ENCODE results near the gene CEP85.
A peak's percentile ranks its signal among the peaks of the same experiment; 100 is the strongest.

CEP85 gene, protein sequence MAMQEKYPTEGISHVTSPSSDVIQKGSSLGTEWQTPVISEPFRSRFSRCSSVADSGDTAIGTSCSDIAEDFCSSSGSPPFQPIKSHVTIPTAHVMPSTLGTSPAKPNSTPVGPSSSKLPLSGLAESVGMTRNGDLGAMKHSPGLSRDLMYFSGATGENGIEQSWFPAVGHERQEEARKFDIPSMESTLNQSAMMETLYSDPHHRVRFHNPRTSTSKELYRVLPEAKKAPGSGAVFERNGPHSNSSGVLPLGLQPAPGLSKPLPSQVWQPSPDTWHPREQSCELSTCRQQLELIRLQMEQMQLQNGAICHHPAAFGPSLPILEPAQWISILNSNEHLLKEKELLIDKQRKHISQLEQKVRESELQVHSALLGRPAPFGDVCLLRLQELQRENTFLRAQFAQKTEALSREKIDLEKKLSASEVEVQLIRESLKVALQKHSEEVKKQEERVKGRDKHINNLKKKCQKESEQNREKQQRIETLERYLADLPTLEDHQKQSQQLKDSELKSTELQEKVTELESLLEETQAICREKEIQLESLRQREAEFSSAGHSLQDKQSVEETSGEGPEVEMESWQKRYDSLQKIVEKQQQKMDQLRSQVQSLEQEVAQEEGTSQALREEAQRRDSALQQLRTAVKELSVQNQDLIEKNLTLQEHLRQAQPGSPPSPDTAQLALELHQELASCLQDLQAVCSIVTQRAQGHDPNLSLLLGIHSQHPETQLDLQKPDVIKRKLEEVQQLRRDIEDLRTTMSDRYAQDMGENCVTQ

DNA sequence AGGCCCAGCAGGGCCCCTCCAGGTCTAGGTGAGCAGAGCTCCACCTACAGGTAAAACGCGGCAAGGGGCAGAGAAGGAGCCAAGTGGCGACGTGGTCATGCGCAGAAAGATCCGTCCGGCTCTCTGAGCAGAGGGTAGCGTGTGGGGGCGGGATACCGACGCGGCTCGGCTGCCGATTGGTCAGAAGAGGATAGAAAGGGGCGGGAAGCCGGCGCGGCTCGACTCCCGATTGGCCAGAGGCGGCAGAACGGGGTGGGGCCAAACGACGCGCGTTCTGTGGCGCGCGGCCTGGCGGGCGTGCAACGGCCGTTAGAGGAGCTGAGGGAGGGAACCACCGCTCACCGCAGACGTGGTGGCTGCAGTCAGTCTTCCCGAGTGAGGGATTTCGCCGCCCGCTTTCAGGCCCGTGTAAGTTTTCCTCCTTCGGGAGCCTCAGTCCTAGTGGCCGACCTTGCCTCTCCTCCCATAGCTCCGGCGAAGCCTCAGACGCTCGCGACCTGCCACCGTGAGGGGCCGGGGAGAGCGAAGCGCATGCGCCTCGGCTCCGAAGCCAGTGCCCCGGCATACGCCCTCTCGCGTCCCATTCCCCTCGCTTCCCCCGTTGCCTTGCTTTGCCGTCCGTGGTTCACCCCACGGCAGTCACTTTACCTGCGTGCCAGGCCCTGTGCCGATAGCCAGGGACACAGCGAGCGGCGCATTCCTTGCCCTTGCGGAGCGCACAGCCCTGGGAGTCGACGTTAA lies at the start of gene CEP85:
CEP85 (plus strand) TSS at position 298 of the 741 bp plus-strand sequence. CDS start 5,584 bp downstream, outside the sequence.
- H3K4me1 ChIP-seq (ENCODE audit: control insufficient read depth, insufficient read depth, low read length), result peaks cover 4% of the 10 kb centered on the region
- no peaks in the 10 kb centered on the region for H3K36me3 ChIP-seq (ENCODE audit: control insufficient read depth, insufficient read depth, low read length)
- H3K4me3 ChIP-seq (ENCODE audit: low read length), result peak within 1 kb of the TSS; percentile 81
- H3K9me3 ChIP-seq (ENCODE audit: control insufficient read depth, low read length), result no peaks in the 10 kb centered on the region
- peak within 1 kb of the TSS; percentile 87 for H3K9ac ChIP-seq (ENCODE audit: low read length)
- H3K27me3 ChIP-seq (ENCODE audit: control insufficient read depth, insufficient read depth, low read length), result no peaks in the 10 kb centered on the region

DNA sequence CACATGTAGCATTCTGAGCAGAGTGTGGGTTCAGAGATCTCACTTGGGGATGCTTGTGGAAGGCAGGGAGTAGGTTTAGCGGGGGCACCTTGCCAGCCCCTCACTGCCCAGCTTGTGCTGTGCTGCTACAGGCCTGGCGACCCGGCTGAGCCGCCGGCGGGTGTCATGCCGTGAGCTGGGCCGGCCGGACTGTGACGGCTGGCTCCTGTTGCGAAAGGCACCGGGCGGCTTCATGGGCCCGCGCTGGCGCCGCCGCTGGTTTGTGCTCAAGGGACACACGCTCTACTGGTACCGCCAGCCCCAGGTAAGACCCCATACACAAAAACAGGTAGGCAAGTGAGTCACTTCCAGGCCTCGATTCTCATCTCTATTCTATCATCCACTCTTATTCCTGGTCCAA lies 49.1 kb upstream of the CEP85 start:
- no peaks in the 10 kb centered on the region for H3K4me1 ChIP-seq (ENCODE audit: control insufficient read depth, insufficient read depth, low read length)
- no peaks in the 10 kb centered on the region for H3K36me3 ChIP-seq (ENCODE audit: control insufficient read depth, insufficient read depth, low read length)
- no peak overlapping the region for H3K4me3 ChIP-seq (ENCODE audit: low read length)
- H3K9me3 ChIP-seq (ENCODE audit: control insufficient read depth, low read length), result no peaks in the 10 kb centered on the region
- no peaks in the 10 kb centered on the region for H3K27me3 ChIP-seq (ENCODE audit: control insufficient read depth, insufficient read depth, low read length)
- no peak overlapping the region for H3K9ac ChIP-seq (ENCODE audit: low read length)

DNA sequence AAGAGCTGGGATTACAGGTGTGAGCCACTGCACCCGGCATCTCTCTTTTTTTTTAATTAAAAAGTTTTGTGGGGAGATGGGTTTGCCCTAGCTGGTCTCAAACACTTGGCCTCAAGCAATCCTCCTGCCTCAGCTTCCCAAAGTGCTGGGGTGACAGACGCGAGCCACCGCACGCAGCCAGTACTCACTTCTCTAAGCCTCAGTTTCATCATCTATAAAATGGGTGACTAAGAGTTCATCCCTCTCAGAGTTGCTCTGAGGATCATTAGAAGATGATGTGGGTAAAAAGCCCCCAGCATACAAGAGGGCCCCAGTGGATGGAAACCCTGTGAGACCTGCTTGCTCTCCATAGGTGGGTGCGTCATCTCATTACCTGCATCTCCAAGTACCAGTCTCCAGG lies 46.1 kb upstream of the CEP85 start:
- Histone ChIP-seq H3K4me1 (ENCODE audit: control insufficient read depth, insufficient read depth, low read length) (no peaks in the 10 kb centered on the region), H3K27me3 (ENCODE audit: control insufficient read depth, insufficient read depth, low read length) (no peaks in the 10 kb centered on the region), H3K9ac (ENCODE audit: low read length) (no peak overlapping the region), H3K4me3 (ENCODE audit: low read length) (no peak overlapping the region), H3K36me3 (ENCODE audit: control insufficient read depth, insufficient read depth, low read length) (no peaks in the 10 kb centered on the region), H3K9me3 (ENCODE audit: control insufficient read depth, low read length) (no peaks in the 10 kb centered on the region)

DNA sequence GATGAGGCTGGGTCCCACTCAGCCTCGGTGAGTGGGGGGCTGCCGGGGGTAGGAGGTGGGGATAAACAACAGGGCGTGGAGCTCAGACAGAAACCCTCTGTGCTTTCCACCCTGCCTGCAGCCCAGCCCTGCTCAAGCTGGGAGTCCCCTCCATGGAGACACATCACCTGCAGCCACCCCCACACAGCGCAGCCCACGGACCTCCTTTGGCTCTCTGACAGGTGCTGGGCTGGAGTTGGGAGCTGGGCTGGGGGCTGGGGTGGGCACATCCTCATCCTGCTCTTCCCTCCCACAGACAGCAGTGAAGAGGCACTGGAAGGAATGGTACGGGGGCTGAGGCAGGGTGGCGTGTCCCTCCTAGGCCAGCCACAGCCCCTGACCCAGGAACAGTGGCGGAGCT lies 45.5 kb upstream of the CEP85 start:
- H3K4me3 ChIP-seq (ENCODE audit: low read length), result no peak overlapping the region
- no peaks in the 10 kb centered on the region for H3K9me3 ChIP-seq (ENCODE audit: control insufficient read depth, low read length)
- no peaks in the 10 kb centered on the region for H3K36me3 ChIP-seq (ENCODE audit: control insufficient read depth, insufficient read depth, low read length)
- no peaks in the 10 kb centered on the region for H3K4me1 ChIP-seq (ENCODE audit: control insufficient read depth, insufficient read depth, low read length)
- no peak overlapping the region for H3K9ac ChIP-seq (ENCODE audit: low read length)
- H3K27me3 ChIP-seq (ENCODE audit: control insufficient read depth, insufficient read depth, low read length), result no peaks in the 10 kb centered on the region

DNA sequence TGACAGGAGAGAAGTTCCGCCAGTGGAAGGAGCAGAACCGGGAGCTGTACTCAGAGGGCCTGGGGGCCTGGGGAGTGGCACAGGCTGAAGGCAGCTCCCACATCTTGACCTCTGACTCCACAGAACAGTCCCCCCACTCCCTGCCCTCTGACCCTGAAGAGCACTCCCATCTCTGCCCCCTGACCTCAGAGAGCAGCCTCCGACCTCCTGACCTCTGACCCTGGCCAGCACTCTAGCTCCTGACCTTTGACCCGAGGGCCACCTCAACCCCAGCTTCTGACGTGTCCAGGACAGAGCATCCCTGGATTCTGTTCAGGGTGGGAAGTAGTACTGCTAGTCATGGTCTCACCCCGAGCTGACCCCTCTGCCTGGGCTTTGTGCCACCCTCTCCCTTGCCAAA lies 44.7 kb upstream of the CEP85 start:
- H3K36me3 ChIP-seq (ENCODE audit: control insufficient read depth, insufficient read depth, low read length), result no peaks in the 10 kb centered on the region
- H3K4me1 ChIP-seq (ENCODE audit: control insufficient read depth, insufficient read depth, low read length), result no peaks in the 10 kb centered on the region
- H3K9me3 ChIP-seq (ENCODE audit: control insufficient read depth, low read length), result no peaks in the 10 kb centered on the region
- H3K9ac ChIP-seq (ENCODE audit: low read length), result no peak overlapping the region
- H3K27me3 ChIP-seq (ENCODE audit: control insufficient read depth, insufficient read depth, low read length), result no peaks in the 10 kb centered on the region
- H3K4me3 ChIP-seq (ENCODE audit: low read length), result no peak overlapping the region

DNA sequence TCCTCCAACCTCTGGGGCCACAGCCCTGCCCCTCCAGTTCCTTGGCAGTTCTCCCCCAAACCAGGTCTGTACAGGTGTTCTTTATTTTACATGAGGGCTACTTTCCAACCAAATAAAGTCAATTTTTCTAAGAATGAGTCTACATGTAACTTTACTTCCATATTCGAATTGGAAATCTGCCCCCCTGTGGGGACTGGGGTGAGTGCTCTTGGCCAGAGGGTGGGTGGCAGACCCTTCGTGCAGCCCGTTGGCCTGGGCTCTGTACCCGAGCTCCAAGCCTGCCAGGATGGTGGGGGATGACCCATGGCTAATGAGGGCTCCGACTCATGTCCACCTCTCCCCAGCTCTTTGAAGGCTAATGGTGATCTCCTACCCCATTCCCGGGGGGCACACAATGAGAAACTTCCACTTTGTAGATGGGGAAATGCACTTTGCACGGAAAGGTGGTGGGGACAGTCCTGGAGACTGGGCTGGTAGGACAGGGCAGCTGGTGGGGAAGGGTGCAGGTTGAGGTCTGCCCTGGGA lies 44.2 kb upstream of the CEP85 start:
- Histone ChIP-seq H3K9me3 (ENCODE audit: control insufficient read depth, low read length) (no peaks in the 10 kb centered on the region), H3K4me3 (ENCODE audit: low read length) (no peak overlapping the region), H3K4me1 (ENCODE audit: control insufficient read depth, insufficient read depth, low read length) (no peaks in the 10 kb centered on the region), H3K27me3 (ENCODE audit: control insufficient read depth, insufficient read depth, low read length) (no peaks in the 10 kb centered on the region), H3K9ac (ENCODE audit: low read length) (no peak overlapping the region), H3K36me3 (ENCODE audit: control insufficient read depth, insufficient read depth, low read length) (no peaks in the 10 kb centered on the region)

DNA sequence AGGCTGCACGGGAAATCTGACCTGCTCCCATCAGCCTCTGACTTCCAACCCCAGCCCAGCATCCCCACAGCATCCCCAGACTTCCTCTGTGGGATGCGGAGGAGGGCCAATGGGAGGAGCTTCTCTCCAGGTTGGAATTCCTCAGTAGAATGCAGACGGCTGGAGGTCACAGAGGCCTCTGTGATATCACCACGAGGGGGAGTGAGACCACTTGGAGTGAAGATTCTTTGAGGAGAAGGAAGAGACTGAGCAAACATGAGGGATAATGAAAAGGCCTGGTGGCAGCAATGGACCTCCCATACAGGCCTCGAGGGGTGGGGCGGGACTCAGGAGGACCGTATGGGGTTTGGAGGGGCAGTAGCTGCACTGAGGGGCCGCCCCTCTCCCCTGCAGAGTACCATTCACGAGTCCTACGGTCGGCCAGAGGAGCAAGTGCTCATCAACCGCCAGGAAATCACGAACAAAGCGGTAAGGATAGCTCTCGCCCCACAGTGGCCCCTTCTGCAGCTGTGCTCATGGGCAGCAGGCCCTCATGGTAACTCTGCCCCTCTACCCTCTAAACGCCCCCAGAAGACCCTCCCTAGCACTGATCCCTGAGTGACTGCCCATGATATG lies 43.5 kb upstream of the CEP85 start, which contains the start of gene CATSPER4:
CATSPER4 (plus strand) TSS at position 230 of the 615 bp plus-strand sequence; CDS start at position 256, 26 bp downstream.
- Histone ChIP-seq H3K4me1 (ENCODE audit: control insufficient read depth, insufficient read depth, low read length) (no peaks in the 10 kb centered on the region), H3K27me3 (ENCODE audit: control insufficient read depth, insufficient read depth, low read length) (no peaks in the 10 kb centered on the region)

DNA sequence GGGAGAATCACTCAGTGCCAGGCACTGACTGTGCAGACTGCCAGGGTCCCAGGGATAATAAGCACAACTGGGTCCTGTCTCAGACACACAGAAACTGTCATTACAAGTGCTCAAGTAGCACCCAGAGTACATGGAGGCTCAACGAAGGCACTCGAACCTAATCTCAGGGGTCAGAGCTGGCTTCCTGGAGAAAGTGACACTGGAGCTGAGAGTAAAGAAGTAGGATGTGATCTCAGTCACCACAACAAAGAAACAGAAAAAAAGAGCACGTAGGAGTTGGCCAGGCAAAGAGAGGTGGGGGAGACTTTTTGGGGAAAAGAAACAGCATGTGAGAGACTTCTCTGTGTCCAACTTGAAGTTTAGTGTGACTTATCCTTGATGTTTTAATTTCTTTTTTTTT lies 42.3 kb upstream of the CEP85 start:
- H3K4me3 ChIP-seq (ENCODE audit: low read length), result no peak overlapping the region
- no peaks in the 10 kb centered on the region for H3K27me3 ChIP-seq (ENCODE audit: control insufficient read depth, insufficient read depth, low read length)
- H3K4me1 ChIP-seq (ENCODE audit: control insufficient read depth, insufficient read depth, low read length), result no peaks in the 10 kb centered on the region
- H3K36me3 ChIP-seq (ENCODE audit: control insufficient read depth, insufficient read depth, low read length), result no peaks in the 10 kb centered on the region
- H3K9ac ChIP-seq (ENCODE audit: low read length), result no peak overlapping the region
- H3K9me3 ChIP-seq (ENCODE audit: control insufficient read depth, low read length), result no peaks in the 10 kb centered on the region

More for the DNA sequence above, 43.5 kb upstream of the CEP85 start, which contains the start of gene CATSPER4:
- Histone ChIP-seq H3K4me3 (ENCODE audit: low read length) (no peak within 1 kb of the TSS), H3K9me3 (ENCODE audit: control insufficient read depth, low read length) (no peaks in the 10 kb centered on the region), H3K9ac (ENCODE audit: low read length) (no peak within 1 kb of the TSS), H3K36me3 (ENCODE audit: control insufficient read depth, insufficient read depth, low read length) (no peaks in the 10 kb centered on the region)

DNA sequence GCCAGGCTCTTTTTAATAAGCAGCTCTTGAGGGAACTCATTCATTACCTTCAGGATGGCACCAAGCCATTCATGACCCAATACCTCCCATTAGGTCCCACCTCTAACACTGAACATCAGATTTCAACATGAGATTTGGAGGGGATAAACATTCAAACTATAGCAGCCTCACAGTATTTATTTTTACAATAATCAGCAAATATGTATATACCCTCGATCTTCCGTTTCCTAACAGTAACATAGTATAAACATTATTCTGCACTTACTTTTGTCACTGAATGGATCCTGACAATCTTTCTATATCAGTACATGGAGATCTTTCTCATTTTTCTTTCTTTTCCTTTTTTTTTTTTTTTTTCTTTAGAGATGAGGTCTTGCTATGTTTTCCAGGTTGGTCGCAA lies 38.2 kb upstream of the CEP85 start:
- no peaks in the 10 kb centered on the region for H3K27me3 ChIP-seq (ENCODE audit: control insufficient read depth, insufficient read depth, low read length)
- no peaks in the 10 kb centered on the region for H3K9me3 ChIP-seq (ENCODE audit: control insufficient read depth, low read length)
- H3K36me3 ChIP-seq (ENCODE audit: control insufficient read depth, insufficient read depth, low read length), result no peaks in the 10 kb centered on the region
- H3K4me1 ChIP-seq (ENCODE audit: control insufficient read depth, insufficient read depth, low read length), result no peaks in the 10 kb centered on the region
- no peak overlapping the region for H3K9ac ChIP-seq (ENCODE audit: low read length)
- H3K4me3 ChIP-seq (ENCODE audit: low read length), result no peak overlapping the region

DNA sequence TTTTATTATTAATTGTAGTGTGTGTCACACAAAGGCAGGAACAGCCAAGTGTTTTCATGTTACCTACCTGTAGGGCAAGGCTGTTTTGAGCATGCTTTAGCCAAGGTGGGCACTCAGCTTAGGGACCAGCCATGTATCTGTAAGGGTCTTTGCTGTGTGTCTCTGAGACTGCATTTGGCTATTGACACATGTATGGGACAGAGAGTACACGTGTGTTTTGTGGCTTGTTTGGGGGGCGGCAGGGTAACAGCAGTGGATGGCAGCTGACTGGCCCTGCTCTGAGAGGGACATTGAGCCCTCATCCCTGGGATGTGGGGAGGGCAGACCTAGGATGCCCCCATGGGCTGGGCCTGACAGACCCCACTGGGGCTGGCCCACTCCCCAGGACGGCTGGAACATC lies 36.7 kb upstream of the CEP85 start:
- Histone ChIP-seq H3K27me3 (ENCODE audit: control insufficient read depth, insufficient read depth, low read length) (no peaks in the 10 kb centered on the region), H3K9me3 (ENCODE audit: control insufficient read depth, low read length) (no peaks in the 10 kb centered on the region), H3K4me1 (ENCODE audit: control insufficient read depth, insufficient read depth, low read length) (no peaks in the 10 kb centered on the region), H3K4me3 (ENCODE audit: low read length) (no peak overlapping the region), H3K9ac (ENCODE audit: low read length) (no peak overlapping the region), H3K36me3 (ENCODE audit: control insufficient read depth, insufficient read depth, low read length) (no peaks in the 10 kb centered on the region)

DNA sequence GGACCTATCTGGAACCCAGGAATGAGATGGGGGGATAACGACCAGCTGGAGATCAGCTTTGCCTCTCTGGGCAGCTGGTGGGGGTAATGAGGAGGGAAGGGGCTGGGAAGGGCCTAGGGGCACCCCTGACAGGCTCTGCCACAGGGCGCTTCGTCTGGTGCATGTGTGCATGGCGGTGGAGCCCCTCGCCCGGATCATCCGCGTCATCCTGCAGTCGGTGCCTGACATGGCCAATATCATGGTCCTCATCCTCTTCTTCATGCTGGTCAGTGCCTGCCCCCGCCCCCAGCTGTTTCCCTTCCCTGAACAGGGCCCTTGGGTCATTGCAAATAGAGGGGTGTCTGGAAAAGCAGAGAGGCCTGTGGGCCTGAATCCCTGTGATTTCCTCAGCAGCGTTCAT lies 36.2 kb upstream of the CEP85 start:
- no peak overlapping the region for H3K4me3 ChIP-seq (ENCODE audit: low read length)
- no peaks in the 10 kb centered on the region for H3K9me3 ChIP-seq (ENCODE audit: control insufficient read depth, low read length)
- H3K4me1 ChIP-seq (ENCODE audit: control insufficient read depth, insufficient read depth, low read length), result no peaks in the 10 kb centered on the region
- no peaks in the 10 kb centered on the region for H3K36me3 ChIP-seq (ENCODE audit: control insufficient read depth, insufficient read depth, low read length)
- no peak overlapping the region for H3K9ac ChIP-seq (ENCODE audit: low read length)
- peaks cover 3% of the 10 kb centered on the region for H3K27me3 ChIP-seq (ENCODE audit: control insufficient read depth, insufficient read depth, low read length)
